Left ventricle myocardium superior (tissue), 1 donor: ENCODE measurements around the gene CUEDC2. TPM values are rescaled to one million over a fixed set of nuclear protein-coding genes. Genes with fewer than 3 reads are reported as not detected.
A peak's percentile ranks its signal among the peaks of the same experiment; 100 is the strongest.
"Not testable (repeated sequence)": the region's sequence is repeated elsewhere in the genome, so short reads cannot be mapped to it uniquely, and the experiment has no call there.

Source experiments
- ATAC-seq: fragments of 200-7000 bp; cut with Tn5 transposase; one replicate; pipeline ENCODE4 v1.9.1; 2020; ENCODE audit warnings: mild to moderate bottlenecking, moderate library complexity
- DNase-seq: peaks from one replicate; pipeline ENCODE4 v3.0.0-alpha.2; 2020
- intact Hi-C: fragments of 100-400 bp; cut with micrococcal nuclease; formaldehyde crosslinking; loops from one replicate; pipeline ENCODE4 v1.11.0; 2022
- total RNA-seq: library from RNA; stranded (reverse); fragmentation: NEBNext Ultra II Directional; extraction: Animal tissue kit (Norgen Biotek cat#: 25700); gene quantifications from one replicate; pipeline ENCODE4 v1.2.1, GENCODE V29; 2021
- donor health status: DM: no; HTN: yes; CAD: no; lungs with severe emphysema.

The CUEDC2 gene
- total RNA-seq, 1 donor from 2014 or later: 78.3 TPM

DNA sequence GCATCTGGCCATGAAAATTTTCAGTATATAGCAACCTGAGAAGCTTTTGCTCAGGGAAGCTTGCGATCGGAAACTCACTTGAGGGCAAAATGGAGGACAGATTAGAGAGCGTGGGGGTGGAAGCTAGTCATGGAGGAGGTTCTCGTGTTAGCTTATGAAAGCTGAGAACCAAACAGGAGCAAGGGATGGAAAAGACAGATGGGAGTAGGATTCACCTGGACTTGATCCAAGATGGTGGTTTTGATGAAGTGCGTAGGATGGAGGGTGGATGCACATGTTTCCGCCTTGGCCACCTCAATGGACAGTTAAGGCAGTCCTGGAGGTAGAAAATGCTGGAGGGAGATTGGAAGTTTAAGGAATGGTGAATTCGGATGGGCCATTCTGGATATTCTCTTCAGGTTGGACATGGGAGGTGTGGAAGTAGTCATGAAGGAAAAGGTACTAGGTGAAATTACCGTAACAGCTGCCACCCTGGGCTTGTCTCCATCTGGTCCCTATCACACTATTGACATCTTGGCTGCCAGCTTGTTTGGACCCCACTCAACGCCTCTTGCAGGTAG, 25.3 kb upstream of the CUEDC2 start:
- DNase-seq (no peak), ATAC-seq (no peak)
- intact Hi-C loops: no loop called here

DNA sequence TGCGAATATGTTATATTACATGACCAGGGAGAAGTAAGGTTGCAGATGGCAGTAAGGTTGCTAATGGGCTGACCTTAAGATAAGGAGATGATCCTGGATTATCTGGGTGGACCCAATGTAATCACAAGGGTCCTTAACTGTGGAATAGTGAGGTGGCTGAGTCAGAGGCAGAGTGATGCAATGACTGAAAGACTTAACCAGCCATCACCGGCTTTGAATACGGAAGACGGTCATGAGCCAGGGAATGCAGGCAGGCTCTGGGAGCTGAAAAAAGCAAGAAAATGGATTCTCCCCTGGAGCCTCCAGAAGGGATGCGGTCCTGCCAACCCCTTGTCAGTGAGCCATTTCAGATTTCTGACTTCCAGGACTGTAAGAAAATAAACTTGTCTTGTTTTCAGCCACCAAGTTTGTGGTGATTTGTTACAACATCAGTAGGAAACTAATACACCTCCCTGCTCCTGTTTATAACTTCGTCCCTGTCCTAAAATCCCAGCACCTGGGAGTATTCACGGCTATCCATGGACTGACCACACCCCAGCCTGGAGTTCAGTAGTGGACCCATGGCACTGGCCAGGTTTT, 23.6 kb upstream of the CUEDC2 start:
- no peak for ATAC-seq
- no peak for DNase-seq
- intact Hi-C loops: no loop called here

DNA sequence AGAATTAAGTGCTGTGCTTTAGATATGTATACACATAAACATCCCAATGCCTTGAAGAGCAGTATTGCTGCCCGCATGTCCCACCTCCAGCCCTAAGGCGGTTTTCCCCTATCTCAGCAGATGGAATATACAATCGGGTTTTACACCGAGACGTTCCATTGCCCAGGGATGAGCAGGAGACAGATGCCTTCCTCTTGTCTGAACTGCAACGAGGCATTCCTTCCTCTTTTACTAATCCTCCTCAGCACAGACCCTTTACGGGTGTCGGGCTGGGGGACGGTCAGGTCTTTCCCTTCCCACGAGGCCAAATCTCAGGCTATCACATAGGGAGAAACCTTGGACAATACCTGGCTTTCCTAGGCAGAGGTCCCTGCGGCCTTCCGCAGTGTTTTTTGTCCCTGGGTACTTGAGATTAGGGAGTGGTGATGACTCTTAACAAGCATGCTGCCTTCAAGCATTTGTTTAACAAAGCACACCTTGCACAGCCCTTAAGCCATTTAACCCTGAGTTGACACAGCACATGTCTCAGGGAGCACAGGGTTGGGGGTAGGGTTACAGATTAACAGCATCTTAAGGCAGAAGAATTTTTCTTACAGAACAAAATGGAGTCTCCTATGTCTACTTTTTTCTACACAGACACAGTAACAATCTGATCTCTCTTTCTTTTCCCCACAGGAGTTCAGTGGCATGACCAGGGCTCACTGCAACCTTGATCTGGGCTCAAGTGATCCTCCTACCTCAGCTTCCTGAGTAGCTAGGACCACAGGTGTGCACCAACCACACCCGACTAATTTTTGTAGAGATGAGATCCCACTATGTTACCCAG, 22.5 kb upstream of the CUEDC2 start:
- ATAC-seq, DNase-seq, intact Hi-C loops: not testable (repeated sequence)

DNA sequence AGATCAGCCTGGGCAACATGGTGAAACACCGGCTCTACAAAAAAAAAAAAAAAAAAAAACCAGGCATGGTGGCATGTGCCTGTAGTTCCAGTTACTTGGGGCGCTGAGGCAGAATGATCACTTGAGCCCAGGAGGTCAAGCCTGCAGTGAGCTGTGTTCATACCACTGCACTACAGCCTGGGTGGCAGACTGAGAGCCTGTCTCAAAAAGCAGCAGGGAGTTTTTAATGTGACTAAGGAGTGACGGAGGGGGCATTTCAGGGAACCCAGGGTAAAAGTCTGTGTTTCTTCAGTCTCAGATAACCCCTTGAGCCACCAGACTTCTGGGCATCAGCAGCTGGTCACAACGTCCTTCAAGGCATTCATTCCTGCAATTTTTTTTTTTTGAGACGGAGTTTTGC, 21.1 kb upstream of the CUEDC2 start:
- DNase-seq: no peak
- intact Hi-C loops: no loop called here
- ATAC-seq: no peak

DNA sequence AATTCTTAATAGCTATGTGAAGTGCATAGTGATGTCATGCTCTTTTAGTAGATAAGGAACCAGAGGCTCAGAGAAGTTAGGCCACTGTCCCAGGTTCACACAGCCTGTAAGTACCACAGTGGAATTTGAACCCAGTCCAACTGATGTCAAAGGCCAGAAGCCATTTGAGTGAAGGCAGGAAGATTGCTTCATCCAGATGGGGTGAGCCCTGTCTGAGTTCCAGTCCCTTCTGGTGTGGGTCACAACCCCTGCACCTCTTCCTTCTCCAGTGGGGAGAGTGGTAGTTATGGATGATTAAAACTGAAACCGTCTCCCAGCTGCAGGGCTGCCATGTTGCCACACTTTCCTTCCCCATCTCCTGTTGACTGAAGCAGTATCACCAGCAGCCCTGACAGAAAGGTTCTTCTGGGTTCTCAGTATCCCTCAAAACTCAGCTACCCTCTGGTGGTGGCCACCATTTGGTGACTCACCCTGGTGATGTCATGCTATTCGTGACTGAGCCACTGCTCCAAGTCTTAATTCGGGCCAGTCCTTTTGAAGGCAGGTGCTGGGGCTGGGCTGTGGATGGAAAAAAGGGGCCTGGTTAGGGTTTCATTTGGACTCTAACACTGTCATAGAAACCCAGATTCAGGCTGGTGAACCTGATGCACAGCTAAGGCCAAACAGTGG, 20.4 kb upstream of the CUEDC2 start:
- peak; percentile 23 for ATAC-seq
- no peak for DNase-seq
- intact Hi-C loops: no loop called here

DNA sequence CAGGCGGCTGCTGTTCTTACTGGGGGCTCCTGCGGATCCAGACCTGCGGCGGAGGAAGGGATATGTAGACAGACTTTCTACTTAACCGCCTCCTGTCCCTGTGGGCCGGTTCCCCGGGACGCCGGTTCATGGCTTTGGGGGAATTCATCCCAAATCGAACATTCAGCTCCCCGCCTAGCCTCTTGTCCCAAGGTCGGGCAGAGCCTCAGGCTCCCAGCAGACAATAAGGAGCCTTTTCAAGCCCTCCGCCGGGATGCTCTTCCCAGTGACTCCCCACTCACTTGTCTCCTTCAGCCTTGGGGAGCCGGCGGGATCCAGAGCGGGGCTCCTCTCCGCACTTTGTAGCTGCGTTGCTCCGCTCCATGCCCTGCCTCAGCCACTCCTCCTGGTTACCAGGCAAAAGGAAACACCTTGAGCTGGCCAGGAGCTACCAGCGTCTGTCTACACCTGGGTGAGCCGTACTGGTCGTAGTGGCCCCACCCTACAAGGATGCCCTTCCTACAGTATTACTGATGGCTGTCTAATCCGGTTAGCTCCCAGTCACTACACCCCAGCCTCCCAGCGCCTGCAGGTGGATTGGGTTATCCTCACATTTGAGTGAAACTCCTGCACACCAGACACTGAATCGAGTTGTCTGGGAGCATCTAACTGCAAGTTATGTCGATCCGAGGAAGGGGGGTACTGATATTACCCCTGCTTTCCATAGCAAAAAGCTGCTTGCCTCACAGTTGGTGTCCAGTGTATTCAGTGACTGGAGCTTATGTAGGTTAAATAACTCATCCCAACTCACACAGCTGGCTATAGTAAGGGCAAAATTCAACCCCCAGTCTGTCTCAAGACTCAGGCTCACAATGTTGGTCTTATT, 19.0 kb upstream of the CUEDC2 start, which contains the start of gene C10orf95:
C10orf95 (minus strand) TSS at position 439 of the 865 bp plus-strand sequence. CDS start 450 bp downstream, outside the sequence.
- DNase-seq (no peak), ATAC-seq (no peak)
- intact Hi-C loops: no loop called here

DNA sequence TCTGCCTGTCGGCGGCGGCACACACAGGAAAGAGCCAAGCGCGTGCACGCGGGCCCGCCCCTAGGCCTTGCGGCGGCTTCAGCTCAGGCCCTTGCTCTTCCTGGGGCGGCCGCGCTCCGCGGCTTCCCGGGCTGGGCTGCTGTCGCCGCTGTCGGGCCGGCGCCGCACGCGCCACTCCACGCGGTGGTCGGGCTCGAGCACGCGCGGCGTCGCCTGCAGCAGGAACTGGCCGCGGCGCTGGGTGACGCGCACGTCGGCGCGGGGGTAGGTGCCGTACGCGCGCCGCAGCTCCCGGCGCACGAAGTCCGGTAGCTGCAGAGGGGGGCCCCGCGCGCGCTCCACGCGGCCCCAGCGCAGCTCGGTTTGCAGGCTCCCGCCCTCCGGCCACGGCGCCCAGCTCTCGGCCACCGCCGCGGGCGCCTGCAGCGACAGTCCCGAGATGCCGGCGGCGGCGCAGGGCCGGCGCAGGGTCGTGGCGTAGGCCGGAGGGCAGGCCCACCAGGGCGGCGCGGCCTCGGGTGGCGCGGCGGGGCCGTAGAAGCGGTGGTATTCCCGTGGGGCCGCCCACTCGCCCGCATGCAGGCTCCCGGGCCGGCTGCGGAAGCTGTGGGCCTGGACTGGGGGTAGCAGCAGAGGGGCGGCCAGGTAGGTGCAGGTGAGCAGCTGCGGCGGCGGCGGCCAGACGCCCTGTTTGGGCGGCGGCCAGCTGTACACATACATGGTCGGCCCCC, 18.2 kb upstream of the CUEDC2 start:
- intact Hi-C loops: no loop called here
- DNase-seq: peak; percentile 93

DNA sequence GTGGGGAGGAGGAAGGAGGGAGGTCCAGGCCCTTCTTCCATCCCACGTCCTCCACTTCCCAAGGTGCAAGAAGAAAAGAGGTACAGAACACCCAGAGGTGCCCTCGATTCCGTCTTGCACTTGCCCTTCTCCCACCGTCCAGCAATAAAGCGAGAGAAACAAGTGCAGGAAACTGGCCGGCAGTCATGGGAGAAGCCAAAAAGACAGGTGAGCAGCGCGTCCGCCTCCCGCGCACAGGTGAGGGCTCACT, 17.7 kb upstream of the CUEDC2 start:
- no peak for DNase-seq
- ATAC-seq: no peak
- intact Hi-C loops: no loop called here

More for the DNA sequence above, 18.2 kb upstream of the CUEDC2 start:
- ATAC-seq: peak; percentile 94

DNA sequence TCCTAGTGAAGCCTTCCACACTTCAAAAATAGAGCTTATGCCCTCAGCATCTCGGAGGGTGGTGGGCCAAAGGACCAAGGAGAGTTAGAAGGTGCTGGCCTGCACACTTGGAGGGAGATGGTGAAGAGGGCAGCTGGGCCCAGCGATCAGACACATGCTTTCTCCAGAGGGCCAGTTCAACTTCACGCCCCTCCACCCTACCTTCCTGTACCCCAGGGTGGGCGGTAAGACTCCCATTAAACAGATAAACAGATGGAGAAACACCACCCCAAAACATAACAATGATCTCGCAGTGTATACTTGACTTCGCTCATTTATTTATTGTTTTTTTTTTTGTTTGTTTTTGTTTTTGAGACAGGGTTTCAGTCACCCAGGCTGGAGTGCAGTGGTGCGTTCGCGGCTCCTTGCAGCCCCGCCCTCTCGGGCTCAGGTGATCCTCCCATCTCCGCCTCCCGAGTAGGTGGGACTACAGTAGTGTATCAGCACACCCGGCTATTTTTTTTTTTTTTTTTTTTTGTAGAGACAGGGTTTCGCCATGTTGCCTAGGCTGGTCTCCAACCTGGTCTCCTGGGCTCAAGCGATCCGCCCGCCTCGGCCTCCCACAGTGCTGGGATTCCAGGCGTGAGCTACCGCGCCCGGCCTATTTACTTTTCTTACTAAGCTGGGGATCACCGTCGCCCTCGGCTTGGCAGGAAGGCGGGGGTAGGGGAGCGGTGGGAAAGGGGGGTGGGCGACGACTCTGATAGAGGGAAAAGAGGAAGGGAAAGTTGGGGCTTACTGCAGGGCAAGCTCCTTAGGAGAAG, 17.1 kb upstream of the CUEDC2 start:
- DNase-seq (peak; percentile 75), ATAC-seq (peak; percentile 64)
- intact Hi-C loops: no loop called here

DNA sequence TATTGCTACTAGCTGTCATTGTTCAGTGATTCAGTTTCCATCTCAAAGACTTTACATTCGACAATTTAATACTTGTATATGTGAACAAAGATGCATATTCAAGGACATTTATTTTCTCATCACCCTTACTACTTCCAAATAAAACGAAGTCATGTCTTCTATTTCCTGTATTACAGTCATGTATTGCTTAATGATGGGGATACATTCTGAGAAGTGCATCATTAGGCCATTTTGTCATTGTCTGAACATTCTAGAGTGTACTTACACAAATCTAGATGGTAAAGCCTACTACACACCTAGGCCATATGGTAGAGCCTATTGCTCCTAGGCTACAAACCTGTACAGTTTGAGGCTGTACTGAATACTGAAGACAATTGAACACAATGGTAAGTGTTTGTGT, 12.5 kb upstream of the CUEDC2 start:
- ATAC-seq (no peak), DNase-seq (no peak)
- intact Hi-C loops: no loop called here

DNA sequence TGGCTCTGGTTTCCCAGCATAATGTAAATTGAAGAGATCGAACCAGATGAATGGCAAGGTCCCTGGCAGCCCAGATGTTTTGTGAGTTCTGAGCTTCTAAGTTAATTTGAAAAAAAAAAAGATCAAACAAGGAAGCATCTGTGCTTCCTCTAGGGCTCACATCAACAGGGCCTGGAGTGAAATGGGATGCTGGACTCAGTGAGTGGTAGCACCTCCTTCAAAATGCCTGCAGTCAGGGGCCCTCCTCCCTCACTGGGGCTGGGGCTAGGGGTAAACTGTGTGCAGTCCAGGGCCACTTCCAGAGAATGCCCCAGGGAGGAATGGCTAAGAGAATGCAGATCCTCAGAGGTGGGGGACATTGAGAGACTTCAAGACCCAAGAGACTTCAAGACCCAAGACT, 6.0 kb upstream of the CUEDC2 start:
- no peak for ATAC-seq
- no peak for DNase-seq
- intact Hi-C loops: no loop called here

DNA sequence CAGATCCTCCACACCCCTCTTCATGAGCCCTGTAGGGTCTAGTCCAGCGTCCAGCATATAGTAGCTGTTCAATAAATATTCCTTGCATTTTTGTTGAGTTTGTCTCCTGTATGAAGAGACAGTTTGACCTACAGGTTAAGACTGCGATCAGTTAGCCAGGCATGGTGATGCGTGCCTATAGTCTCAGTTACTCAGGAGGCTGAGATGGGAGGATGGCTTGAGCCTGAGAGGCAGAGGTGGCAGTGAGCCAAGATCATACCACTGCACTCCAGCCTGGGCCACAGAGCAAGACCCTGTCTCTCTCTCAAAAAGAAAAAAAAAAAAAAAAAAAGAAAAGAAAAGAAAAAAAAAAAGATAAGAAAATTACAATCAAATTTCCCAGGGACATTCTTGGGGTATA, 5.1 kb upstream of the CUEDC2 start:
- DNase-seq: no peak
- ATAC-seq: no peak
- intact Hi-C loops: no loop called here

DNA sequence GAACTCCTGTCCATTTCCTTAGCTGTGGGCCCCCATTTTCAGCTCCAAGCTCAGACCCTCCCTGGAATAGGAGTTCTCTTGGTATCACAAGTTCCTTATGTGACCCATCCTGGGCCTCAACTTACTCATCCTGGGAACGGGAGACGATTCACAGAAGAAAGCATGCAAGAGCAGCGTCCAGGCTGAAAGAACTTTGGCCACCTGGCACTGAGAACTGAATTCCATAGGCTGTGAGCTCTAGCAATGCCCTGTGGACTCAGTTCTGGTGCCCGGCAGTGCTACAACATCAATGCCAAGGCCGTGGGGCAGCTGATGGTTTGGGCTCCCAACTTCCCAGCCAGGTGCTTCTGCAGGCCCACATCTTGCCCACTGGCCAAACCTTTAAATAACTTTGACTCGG, 3.9 kb upstream of the CUEDC2 start:
- DNase-seq (no peak), ATAC-seq (no peak)
- intact Hi-C loops: no loop called here

DNA sequence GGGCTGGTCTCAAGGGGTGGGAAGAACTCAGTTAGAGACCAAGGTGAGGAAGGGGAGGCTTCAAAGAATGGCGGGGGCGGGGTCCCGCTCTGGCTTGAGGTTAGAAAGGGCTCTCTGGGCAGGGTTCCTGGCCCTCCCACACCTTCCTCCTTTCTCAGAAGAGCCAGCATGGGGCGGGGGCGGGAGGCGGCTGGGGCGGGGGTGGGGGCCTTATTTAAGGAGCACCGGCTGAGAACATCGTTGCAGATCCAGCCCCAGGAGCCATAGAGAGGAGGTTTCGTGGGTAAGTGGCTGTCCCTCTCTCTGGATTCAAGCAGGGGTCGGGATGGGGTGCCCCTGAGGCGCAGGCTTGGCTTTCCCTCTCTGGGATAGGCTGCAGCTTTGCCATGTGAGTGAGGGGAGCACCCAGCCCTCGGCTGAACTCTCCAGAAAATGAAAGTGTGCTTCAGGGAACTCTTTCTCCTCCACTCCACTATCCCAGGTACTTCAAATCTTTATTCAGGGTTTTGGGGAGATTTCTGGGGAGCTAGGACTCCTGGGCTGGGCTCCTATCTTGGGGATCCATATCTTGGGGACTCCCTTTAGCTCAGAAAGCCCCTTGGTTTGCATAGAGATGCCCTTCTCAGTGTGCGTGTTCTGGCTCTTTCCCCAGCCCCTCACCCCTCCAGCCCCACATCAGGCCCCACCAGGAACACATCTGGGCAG, 3.3 kb upstream of the CUEDC2 start:
- intact Hi-C loops: no loop called here
- ATAC-seq (no peak), DNase-seq (no peak)

DNA sequence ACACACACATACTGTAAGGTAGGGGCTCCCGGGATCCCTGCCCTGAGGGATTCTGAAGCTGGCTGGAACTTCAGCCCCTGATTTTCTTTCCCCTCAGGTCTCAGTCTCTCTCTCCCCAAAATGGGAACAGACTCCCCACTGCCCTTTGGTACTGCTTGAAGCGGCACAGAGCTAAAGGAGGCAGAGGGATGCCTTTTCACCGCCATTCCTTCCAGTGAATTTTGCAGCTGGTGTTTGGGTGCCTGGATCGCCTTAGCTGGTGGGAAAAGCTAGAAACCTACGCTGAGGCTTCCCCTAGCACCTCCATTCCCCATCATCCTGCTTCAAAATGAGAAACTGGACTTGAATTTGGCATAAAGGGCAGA, 2.7 kb upstream of the CUEDC2 start:
- no peak for DNase-seq
- intact Hi-C loops: no loop called here
- no peak for ATAC-seq

DNA sequence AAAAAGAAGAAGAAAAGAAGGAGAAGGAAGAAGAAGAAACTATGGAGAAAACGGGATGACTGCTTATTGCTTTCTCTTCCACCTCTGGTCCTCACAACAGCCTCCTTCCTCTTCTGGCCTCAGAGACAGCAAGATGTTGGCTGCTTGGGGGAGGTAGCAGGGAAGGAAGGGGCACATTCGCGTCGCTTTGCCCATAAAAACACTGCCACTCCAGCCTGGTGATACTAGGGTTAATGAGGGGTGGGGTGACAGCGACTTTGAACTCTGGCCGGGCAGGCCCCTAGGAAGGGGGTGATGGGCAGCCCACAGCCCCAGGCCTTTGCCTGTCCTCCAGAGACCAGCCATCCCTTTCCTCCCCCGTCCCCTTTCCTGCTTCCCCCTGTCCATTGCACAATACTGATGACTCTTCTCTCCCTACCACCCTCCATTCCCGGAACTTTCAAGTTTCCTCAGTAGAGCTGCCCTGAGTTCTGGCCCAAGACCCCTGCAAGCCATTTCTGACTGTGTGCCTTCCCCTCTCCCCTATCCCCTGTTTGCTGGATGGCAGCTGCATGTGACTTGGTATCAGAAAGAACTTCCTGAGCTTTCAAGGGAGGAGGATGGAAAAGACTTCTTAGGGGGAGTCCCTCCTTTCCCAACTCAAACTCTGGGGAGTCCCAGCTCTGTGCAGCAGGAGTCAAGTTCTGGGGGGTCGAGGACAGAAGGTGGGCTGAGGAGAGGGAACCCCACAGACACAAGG, 2.2 kb upstream of the CUEDC2 start:
- DNase-seq (no peak), ATAC-seq (peak; percentile 6)
- intact Hi-C loops: no loop called here

DNA sequence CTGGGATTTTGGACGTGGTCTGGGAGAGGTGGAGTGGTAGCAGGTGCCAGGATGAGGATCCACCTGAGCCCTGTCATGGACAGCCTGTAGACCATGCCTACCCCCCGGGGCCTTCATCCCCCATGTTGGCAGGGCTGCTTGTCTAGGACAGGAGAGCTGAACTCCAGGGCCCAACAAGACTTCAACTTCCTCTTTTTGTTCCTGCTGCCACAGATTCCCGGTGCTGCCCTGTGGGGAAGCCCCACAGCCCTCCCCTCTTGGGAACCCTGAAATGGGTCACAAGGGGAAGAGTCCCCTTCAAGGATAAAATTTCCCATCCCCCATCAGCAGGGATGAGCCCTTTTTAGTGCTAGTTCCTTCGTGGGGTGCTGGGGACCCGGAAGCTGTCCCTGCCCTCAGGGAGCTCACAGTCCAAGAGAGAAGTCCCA, 1.3 kb upstream of the CUEDC2 start:
- intact Hi-C loops: no loop called here
- no peak for ATAC-seq
- DNase-seq: no peak
